ENCODE data around the gene ADAMTS12. TPM values are rescaled to one million over a fixed set of nuclear protein-coding genes. Genes with fewer than 3 reads are reported as not detected.

ADAMTS12 gene
- total RNA-seq, 1 experiment from 2014 or later: not detected

- POLR2A ChIA-PET: no interaction called here
Measured at GRCh38 chr5:33582417-33582816, 309.4 kb downstream of the ADAMTS12 start.

GRCh38 chr5:33579789-33580188 lies 312.0 kb downstream of the ADAMTS12 start:
- no peaks in the 10 kb centered on the region for H3K36me3 Mint-ChIP-seq (ENCODE audit: insufficient read depth, unreplicated experiment)
- H3K9me3 Mint-ChIP-seq (ENCODE audit: unreplicated experiment): no peaks in the 10 kb centered on the region
- intact Hi-C loops (cut with micrococcal nuclease; ENCODE audit: unreplicated experiment): no loop called here
- no peak for TF ChIP-seq CTCF (IDR thresholded peaks at IDR 0.05; ENCODE audit: insufficient read depth in 1 of 2, low read depth in 1 of 2, low read length in 1 of 2, severe bottlenecking in 1 of 2, unreplicated experiment in 1 of 2)
- Histone ChIP-seq H3K4me3 (ENCODE audit: low read depth, low read length) (no peak overlapping the region), H3K36me3 (ENCODE audit: control insufficient read depth, insufficient read depth, low read length) (no peaks in the 10 kb centered on the region), H3K9me3 (no peaks in the 10 kb centered on the region), H3K27me3 (replicated peaks; ENCODE audit: control insufficient read depth, insufficient read depth, low read length) (no peaks in the 10 kb centered on the region; the same call in 1 of the 2 replicates), H3K4me1 (no peaks in the 10 kb centered on the region)
- BruUV-seq (replicated peaks): no TSS peak
- ChIA-PET POLR2A (no interaction called here), CTCF (no interaction called here)
- no peak for DNase-seq
- H3K4me1 Mint-ChIP-seq (ENCODE audit: low read depth, unreplicated experiment): no peaks in the 10 kb centered on the region
- no peak overlapping the region for H3K4me3 Mint-ChIP-seq (ENCODE audit: unreplicated experiment)
- no peak overlapping the region for H3K27ac Mint-ChIP-seq (ENCODE audit: unreplicated experiment)
- peaks cover 9% of the 10 kb centered on the region for H3K27me3 Mint-ChIP-seq (ENCODE audit: insufficient read depth, unreplicated experiment)

More at GRCh38 chr5:33582417-33582816, 309.4 kb downstream of the ADAMTS12 start:
- intact Hi-C loops (cut with micrococcal nuclease; ENCODE audit: unreplicated experiment): no loop called here
- Mint-ChIP-seq H3K4me1 (ENCODE audit: low read depth, unreplicated experiment) (no peaks in the 10 kb centered on the region), H3K27me3 (ENCODE audit: insufficient read depth, unreplicated experiment) (peaks cover 9% of the 10 kb centered on the region), H3K9me3 (ENCODE audit: unreplicated experiment) (no peaks in the 10 kb centered on the region), H3K27ac (ENCODE audit: unreplicated experiment) (no peak overlapping the region), H3K36me3 (ENCODE audit: insufficient read depth, unreplicated experiment) (no peaks in the 10 kb centered on the region), H3K4me3 (ENCODE audit: unreplicated experiment) (no peak overlapping the region)
- no peaks in the 10 kb centered on the region; the same call in 1 of the 2 replicates for H3K27me3 ChIP-seq (replicated peaks; ENCODE audit: control insufficient read depth, insufficient read depth, low read length)
- no peak for TF ChIP-seq CTCF (IDR thresholded peaks at IDR 0.05; ENCODE audit: insufficient read depth in 1 of 2, low read depth in 1 of 2, low read length in 1 of 2, severe bottlenecking in 1 of 2, unreplicated experiment in 1 of 2)
- no peak for DNase-seq
- H3K9me3 ChIP-seq: no peaks in the 10 kb centered on the region
- H3K4me1 ChIP-seq: no peaks in the 10 kb centered on the region
- no peaks in the 10 kb centered on the region for H3K36me3 ChIP-seq (ENCODE audit: control insufficient read depth, insufficient read depth, low read length)
- CTCF ChIA-PET: no interaction called here
- H3K4me3 ChIP-seq (ENCODE audit: low read depth, low read length): no peak overlapping the region
- BruUV-seq (replicated peaks): no TSS peak

GRCh38 chr5:33579152-33579551 lies 312.6 kb downstream of the ADAMTS12 start:
- DNase-seq: no peak
- Mint-ChIP-seq H3K4me1 (ENCODE audit: low read depth, unreplicated experiment) (no peaks in the 10 kb centered on the region), H3K4me3 (ENCODE audit: unreplicated experiment) (no peak overlapping the region), H3K36me3 (ENCODE audit: insufficient read depth, unreplicated experiment) (no peaks in the 10 kb centered on the region), H3K27me3 (ENCODE audit: insufficient read depth, unreplicated experiment) (peaks cover 9% of the 10 kb centered on the region), H3K27ac (ENCODE audit: unreplicated experiment) (no peak overlapping the region), H3K9me3 (ENCODE audit: unreplicated experiment) (no peaks in the 10 kb centered on the region)
- Histone ChIP-seq H3K4me1 (no peaks in the 10 kb centered on the region), H3K36me3 (ENCODE audit: control insufficient read depth, insufficient read depth, low read length) (no peaks in the 10 kb centered on the region), H3K9me3 (no peaks in the 10 kb centered on the region), H3K27me3 (replicated peaks; ENCODE audit: control insufficient read depth, insufficient read depth, low read length) (no peaks in the 10 kb centered on the region; the same call in 1 of the 2 replicates), H3K4me3 (ENCODE audit: low read depth, low read length) (no peak overlapping the region)
- ChIA-PET POLR2A (no interaction called here), CTCF (no interaction called here)
- BruUV-seq (replicated peaks): no TSS peak
- TF ChIP-seq CTCF (IDR thresholded peaks at IDR 0.05; ENCODE audit: insufficient read depth in 1 of 2, low read depth in 1 of 2, low read length in 1 of 2, severe bottlenecking in 1 of 2, unreplicated experiment in 1 of 2): no peak
- intact Hi-C loops (cut with micrococcal nuclease; ENCODE audit: unreplicated experiment): no loop called here
